LHCN-M2 (cell line): ENCODE data around the gene ARSG. TPM values are rescaled to one million over a fixed set of nuclear protein-coding genes. Genes with fewer than 3 reads are reported as not detected.
A peak's percentile ranks its signal among the peaks of the same experiment; 100 is the strongest.
"Not testable (repeated sequence)": the region's sequence is repeated elsewhere in the genome, so short reads cannot be mapped to it uniquely, and the experiment has no call there.

Source experiments
- DNase-seq: peaks from one replicate; pipeline ENCODE4 v3.0.0-alpha.2; 2012; ENCODE audit warnings: low read depth
- total RNA-seq: library from RNA; depleted of rRNA; stranded (reverse); fragments of >200 nt; gene quantifications from 2 replicates; pipeline ENCODE4 v1.2.3, GENCODE V29; 2014

Gene ARSG
- total RNA-seq, 1 experiment from 2014 or later = 3.2 TPM

- DNase-seq = no peak
Measured at GRCh38 chr17:68304706-68305105, 13.4 kb downstream of the ARSG start.

- no peak for DNase-seq
Measured at GRCh38 chr17:68305142-68305541, 13.8 kb downstream of the ARSG start.

GRCh38 chr17:68306819-68307218 is 15.5 kb downstream of the ARSG start:
- no peak for DNase-seq

- DNase-seq = no peak
Measured at GRCh38 chr17:68307443-68307842, 16.1 kb downstream of the ARSG start.

- not testable (repeated sequence) for DNase-seq
Measured at GRCh38 chr17:68308486-68308885, 17.2 kb downstream of the ARSG start.

- DNase-seq = not testable (repeated sequence)
Measured at GRCh38 chr17:68309066-68309670, 17.9 kb downstream of the ARSG start.

GRCh38 chr17:68310152-68310551 is 18.9 kb downstream of the ARSG start:
- DNase-seq = no peak

- no peak for DNase-seq
Measured at GRCh38 chr17:68314916-68315535, 23.7 kb downstream of the ARSG start.

- DNase-seq = no peak
Measured at GRCh38 chr17:68315930-68316329, 24.6 kb downstream of the ARSG start.

- DNase-seq = no peak
Measured at GRCh38 chr17:68317458-68317857, 26.2 kb downstream of the ARSG start.

- peak; percentile 89 for DNase-seq
Measured at GRCh38 chr17:68318103-68318991, 27.1 kb downstream of the ARSG start.

- DNase-seq = no peak
Measured at GRCh38 chr17:68319410-68320162, 28.3 kb downstream of the ARSG start.

- no peak for DNase-seq
Measured at GRCh38 chr17:68320311-68320865, 29.1 kb downstream of the ARSG start.

GRCh38 chr17:68320943-68321555 is 29.8 kb downstream of the ARSG start:
- DNase-seq = no peak

GRCh38 chr17:68321556-68321954 is 30.3 kb downstream of the ARSG start:
- no peak for DNase-seq

- DNase-seq = no peak
Measured at GRCh38 chr17:68322630-68323029, 31.3 kb downstream of the ARSG start.

- peak; percentile 37 for DNase-seq
Measured at GRCh38 chr17:68324114-68324513, 32.8 kb downstream of the ARSG start.

GRCh38 chr17:68324654-68325336 is 33.5 kb downstream of the ARSG start:
- no peak for DNase-seq

GRCh38 chr17:68325961-68326360 is 34.7 kb downstream of the ARSG start:
- no peak for DNase-seq

GRCh38 chr17:68326681-68327080 is 35.4 kb downstream of the ARSG start:
- no peak for DNase-seq
